ENCODE measurements around the gene DCTN1.

GRCh38 chr2:74384051-74384450, 3.9 kb upstream of the DCTN1 start:
- TF ChIP-seq POLR2AphosphoS5 (IDR thresholded peaks at IDR 0.05) (no peak), CTCF (IDR thresholded peaks at IDR 0.05) (no peak), POLR2A (IDR thresholded peaks at IDR 0.05) (no peak)
